CD14-positive monocyte (primary cell): ENCODE measurements around the gene GAB1. TPM values are rescaled to one million over a fixed set of nuclear protein-coding genes. Genes with fewer than 3 reads are reported as not detected.

Experiments used
- DNase-seq, 3 donors: peaks; one replicate each; pipeline ENCODE4 v3.0.0-alpha.2; 2011 to 2022
- H2AFZ ChIP-seq: 2 replicates; pipeline ENCODE4 v1.6.0; 2012; ENCODE audit warnings: mild to moderate bottlenecking, low read depth, low read length, inconsistent platforms; ENCODE audit not compliant: insufficient read depth, poor library complexity, severe bottlenecking
- H3K27ac ChIP-seq, 2 donors: 1 replicate in 1 of 2; 2 replicates in 1 of 2; pipeline ENCODE4 v1.5.1; 2012 to 2013; ENCODE audit warnings: low read length in 2 of 2, control low read depth in 1 of 2, inconsistent platforms in 1 of 2, low read depth in 1 of 2, mild to moderate bottlenecking in 1 of 2
- H3K27me3 ChIP-seq, 2 donors: one replicate each; pipeline versions ENCODE4 v1.6.0 to v1.6.1; 2011 to 2013; ENCODE audit warnings: low read length in 2 of 2; ENCODE audit not compliant: control insufficient read depth in 2 of 2, insufficient read depth in 2 of 2
- H3K36me3 ChIP-seq, 2 donors: replicated peaks in 1 of 2; 1 replicate in 1 of 2; 2 replicates in 1 of 2; pipeline versions ENCODE4 v1.5.1 to v1.6.1; 2012 to 2013; ENCODE audit warnings: low read length in 2 of 2, control low read depth in 1 of 2, inconsistent platforms in 1 of 2, mild to moderate bottlenecking in 1 of 2; ENCODE audit not compliant: insufficient read depth in 2 of 2, control insufficient read depth in 1 of 2
- H3K4me1 ChIP-seq, 2 donors: 1 replicate in 1 of 2; 2 replicates in 1 of 2; pipeline versions ENCODE4 v1.5.1 to v1.6.1; 2012 to 2013; ENCODE audit warnings: low read length in 2 of 2, control low read depth in 1 of 2, inconsistent platforms in 1 of 2, mild to moderate bottlenecking in 1 of 2, moderate library complexity in 1 of 2; ENCODE audit not compliant: insufficient read depth in 2 of 2, control insufficient read depth in 1 of 2
- H3K4me2 ChIP-seq: replicated peaks from 2 replicates; pipeline ENCODE3; 2012; ENCODE audit warnings: low read length, moderate library complexity, mild to moderate bottlenecking; ENCODE audit not compliant: poor library complexity, severe bottlenecking; ENCODE audit errors: extremely low read depth
- H3K4me3 ChIP-seq, 3 experiments: fragments of 200-600 bp in 1 of 3; sonication (generic) in 1 of 3; replicated peaks in 1 of 3; 1 replicate in 2 of 3; 2 replicates in 1 of 3; pipeline ENCODE4 v1.5.1; 2011 to 2013; ENCODE audit warnings: low read length in 3 of 3, mild to moderate bottlenecking in 3 of 3, control low read depth in 2 of 3, low read depth in 2 of 3, inconsistent platforms in 1 of 3, moderate library complexity in 1 of 3
- H3K79me2 ChIP-seq: 2 replicates; pipeline ENCODE4 v1.6.0; 2012; ENCODE audit warnings: mild to moderate bottlenecking, control low read depth, inconsistent platforms, low read length, moderate library complexity; ENCODE audit not compliant: insufficient read depth
- H3K9ac ChIP-seq: 2 replicates; pipeline ENCODE4 v1.6.0; 2017; ENCODE audit warnings: low read length, mild to moderate bottlenecking; ENCODE audit not compliant: insufficient read depth, poor library complexity, severe bottlenecking
- H3K9me3 ChIP-seq, 2 donors: replicated peaks in 1 of 2; 1 replicate in 1 of 2; 2 replicates in 1 of 2; pipeline versions ENCODE4 v1.5.1 to v1.6.1; 2012 to 2013; ENCODE audit warnings: low read length in 2 of 2, control low read depth in 1 of 2; ENCODE audit not compliant: control insufficient read depth in 1 of 2, insufficient read depth in 1 of 2
- H4K20me1 ChIP-seq: 2 replicates; pipeline ENCODE4 v1.6.0; 2012; ENCODE audit warnings: mild to moderate bottlenecking, low read length, control low read depth, moderate library complexity; ENCODE audit not compliant: insufficient read depth
- H3K27ac Mint-ChIP-seq, 7 donors: one replicate each; pipeline ENCODE4 v1.8.0; 2020; ENCODE audit warnings: mild to moderate bottlenecking in 7 of 7, mixed read lengths in 7 of 7, moderate library complexity in 6 of 7, inconsistent platforms in 2 of 7
- H3K27me3 Mint-ChIP-seq, 3 donors: one replicate each; pipeline ENCODE4 v1.8.0; 2021 to 2022; ENCODE audit warnings: low read depth in 3 of 3, mild to moderate bottlenecking in 3 of 3, mixed read lengths in 3 of 3, moderate library complexity in 3 of 3, inconsistent platforms in 1 of 3
- H3K36me3 Mint-ChIP-seq, 2 donors: one replicate each; pipeline ENCODE4 v1.8.0; 2020; ENCODE audit warnings: mixed read lengths in 2 of 2, inconsistent platforms in 1 of 2, mild to moderate bottlenecking in 1 of 2
- H3K4me1 Mint-ChIP-seq: one replicate; pipeline ENCODE4 v1.8.0; 2020; ENCODE audit warnings: mild to moderate bottlenecking, mixed read lengths
- H3K4me3 Mint-ChIP-seq, 2 donors: one replicate each; pipeline ENCODE4 v1.8.0; 2020; ENCODE audit warnings: mild to moderate bottlenecking in 2 of 2, mixed read lengths in 2 of 2, moderate library complexity in 1 of 2
- H3K9me3 Mint-ChIP-seq, 7 donors: one replicate each; pipeline ENCODE4 v1.8.0; 2020 to 2022; ENCODE audit warnings: mixed read lengths in 7 of 7, mild to moderate bottlenecking in 6 of 7, moderate library complexity in 6 of 7, inconsistent platforms in 2 of 7
- WGBS: methylation state at CpG from one replicate; pipeline ENCODE4 v1.1.5; 2013; ENCODE audit warnings: missing lambda C conversion rate; ENCODE audit not compliant: insufficient coverage; 5-methylcytosine and 5-hydroxymethylcytosine counted together
- intact Hi-C, 2 donors: fragments of 100-400 bp; cut with micrococcal nuclease; formaldehyde crosslinking; loops; one replicate each; pipeline versions ENCODE4 v1.15.0 to v1.15.1; 2023
- polyA plus RNA-seq, 3 donors: library from polyadenylated mRNA; depleted of rRNA in 1 of 3; unstranded in 2 of 3; stranded (reverse) in 1 of 3; fragments of 300-500 nt in 2 of 3; fragments of >200 nt in 1 of 3; fragmentation: Illumina TruSeq in 2 of 3; gene quantifications; 1 replicate in 2 of 3; 2 replicates in 1 of 3; pipeline ENCODE4 v1.2.3, GENCODE V29; 2012 to 2021
- TF ChIP-seq, protein P1 (sequence below): fragments of 200-600 bp; IDR thresholded peaks from one replicate; pipeline ENCODE4 v1.8.0; 2022; ENCODE audit warnings: antibody characterized with exemption, mild to moderate bottlenecking

The GAB1 gene
- polyA plus RNA-seq, 3 donors, result 0.55 to 7.3 (median 0.69) TPM

DNA sequence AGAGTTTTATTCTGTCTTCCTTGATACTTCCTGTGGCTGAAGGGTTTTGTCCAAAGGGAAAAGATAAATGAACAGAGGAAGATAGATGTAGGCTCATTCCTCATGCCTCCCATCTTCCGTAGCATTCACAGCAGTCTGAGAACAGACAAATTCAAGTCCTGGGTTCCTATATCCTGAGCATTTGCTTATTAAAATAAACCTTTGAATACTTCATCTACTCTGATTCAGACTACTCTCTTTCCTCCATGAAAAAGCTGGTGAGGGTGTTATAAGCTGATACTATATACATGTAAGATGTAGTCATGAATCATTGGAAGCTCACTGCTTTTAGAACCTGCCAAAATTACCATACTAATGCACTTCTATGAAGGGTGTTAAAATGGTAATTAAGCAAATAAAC is 61.2 kb downstream of the GAB1 start:
- Histone ChIP-seq H3K36me3 (no peaks in the 10 kb centered on the region), H3K4me2 (no peak overlapping the region), H3K27me3 (no peaks in the 10 kb centered on the region), H4K20me1 (peaks cover 8% of the 10 kb centered on the region), H3K4me3 (no peak overlapping the region), H3K27ac (no peak overlapping the region), H3K4me1 (peaks cover 0 to under 1% of the 10 kb centered on the region in 2 donors), H2AFZ (no peak overlapping the region), H3K9ac (no peak overlapping the region), H3K9me3 (no peaks in the 10 kb centered on the region), H3K79me2 (peaks cover 2% of the 10 kb centered on the region)
- Mint-ChIP-seq H3K4me1 (peaks cover 10% of the 10 kb centered on the region), H3K9me3 (peaks cover 0 to 2% (median 0%) of the 10 kb centered on the region in 7 donors), H3K36me3 (peaks cover 0 to 4% of the 10 kb centered on the region in 2 donors), H3K4me3 (no peak overlapping the region), H3K27me3 (peaks cover 0 to 3% (median 0%) of the 10 kb centered on the region in 3 donors), H3K27ac (no peak overlapping the region)
- intact Hi-C loops, result loop anchor here in 1 of 2 donors (10.0 kb wide), 1 partner anchor 63 kb away; the partner anchor contains the start of gene GAB1
- DNase-seq, result no peak
- TF ChIP-seq, protein P1, sequence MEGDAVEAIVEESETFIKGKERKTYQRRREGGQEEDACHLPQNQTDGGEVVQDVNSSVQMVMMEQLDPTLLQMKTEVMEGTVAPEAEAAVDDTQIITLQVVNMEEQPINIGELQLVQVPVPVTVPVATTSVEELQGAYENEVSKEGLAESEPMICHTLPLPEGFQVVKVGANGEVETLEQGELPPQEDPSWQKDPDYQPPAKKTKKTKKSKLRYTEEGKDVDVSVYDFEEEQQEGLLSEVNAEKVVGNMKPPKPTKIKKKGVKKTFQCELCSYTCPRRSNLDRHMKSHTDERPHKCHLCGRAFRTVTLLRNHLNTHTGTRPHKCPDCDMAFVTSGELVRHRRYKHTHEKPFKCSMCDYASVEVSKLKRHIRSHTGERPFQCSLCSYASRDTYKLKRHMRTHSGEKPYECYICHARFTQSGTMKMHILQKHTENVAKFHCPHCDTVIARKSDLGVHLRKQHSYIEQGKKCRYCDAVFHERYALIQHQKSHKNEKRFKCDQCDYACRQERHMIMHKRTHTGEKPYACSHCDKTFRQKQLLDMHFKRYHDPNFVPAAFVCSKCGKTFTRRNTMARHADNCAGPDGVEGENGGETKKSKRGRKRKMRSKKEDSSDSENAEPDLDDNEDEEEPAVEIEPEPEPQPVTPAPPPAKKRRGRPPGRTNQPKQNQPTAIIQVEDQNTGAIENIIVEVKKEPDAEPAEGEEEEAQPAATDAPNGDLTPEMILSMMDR, result no peak
- no CpG with 5 or more reads among the region's 1 CpG for WGBS

DNA sequence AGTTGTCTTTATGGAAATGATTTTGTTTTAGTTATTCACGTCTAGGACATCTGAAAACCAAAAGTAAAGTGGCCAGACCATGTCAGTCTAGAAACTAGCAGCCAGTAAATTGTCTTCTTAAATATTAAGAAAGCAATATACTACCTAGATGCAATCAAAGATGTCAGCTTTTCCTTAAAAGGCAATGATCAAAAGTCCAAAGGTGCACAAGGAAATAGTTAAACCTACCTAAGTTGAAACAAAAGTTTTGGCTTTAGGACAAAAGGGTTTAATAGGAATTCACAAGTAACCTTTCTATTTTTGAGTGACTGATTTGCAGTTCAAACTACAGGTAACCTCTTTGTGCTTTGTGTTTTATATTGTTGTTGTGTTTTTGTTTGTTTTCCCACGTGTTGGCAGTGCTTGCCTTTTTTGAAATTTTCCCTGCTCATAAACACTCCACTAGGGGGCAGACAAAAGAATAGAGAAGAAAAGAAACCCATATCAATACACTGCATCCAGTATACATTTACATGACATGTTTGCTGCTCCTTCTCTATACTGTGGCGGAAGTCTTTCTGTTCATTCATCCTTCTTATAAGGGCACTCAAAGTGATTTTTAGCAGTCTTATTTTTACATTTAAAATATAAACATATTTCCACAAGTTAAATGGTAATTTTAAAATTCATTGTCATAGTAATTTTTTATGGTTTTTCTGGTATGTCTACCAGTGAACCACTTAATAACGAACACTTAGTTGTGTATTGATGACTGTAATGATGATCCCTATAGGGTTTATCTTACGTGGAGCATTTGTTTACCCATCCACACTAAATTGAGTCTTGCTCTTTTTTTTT is 62.7 kb downstream of the GAB1 start:
- Mint-ChIP-seq H3K4me1 (peaks cover 15% of the 10 kb centered on the region), H3K36me3 (peaks cover 0 to 4% of the 10 kb centered on the region in 2 donors), H3K27me3 (peaks cover 0 to 3% (median 0%) of the 10 kb centered on the region in 3 donors), H3K4me3 (no peak overlapping the region), H3K9me3 (peaks cover 0 to 2% (median 0%) of the 10 kb centered on the region in 7 donors), H3K27ac (no peak overlapping the region)
- Histone ChIP-seq H3K79me2 (no peaks in the 10 kb centered on the region), H3K27me3 (no peaks in the 10 kb centered on the region), H2AFZ (no peak overlapping the region), H3K9ac (no peak overlapping the region), H3K9me3 (no peaks in the 10 kb centered on the region), H3K36me3 (no peaks in the 10 kb centered on the region), H4K20me1 (peaks cover 8% of the 10 kb centered on the region), H3K4me3 (no peak overlapping the region), H3K4me1 (peaks cover 9 to 13% of the 10 kb centered on the region in 2 donors), H3K27ac (no peak overlapping the region), H3K4me2 (no peak overlapping the region)
- peak; percentile 17 to 40 (median 21) for DNase-seq
- TF ChIP-seq, protein P1, result peak; percentile 86
- intact Hi-C loops, result loop anchor here in 1 of 2 donors (10.0 kb wide), 1 partner anchor 65 kb away; the partner anchor contains the start of gene GAB1
- WGBS, result no CpG with 5 or more reads among the region's 5 CpGs
